Hepatocyte (in vitro differentiated cells): Measurements from ENCODE around the gene WNT3A.

Experiments
- CTCF ChIP-seq: fragments of 200-600 bp; sonication (generic); IDR thresholded peaks from 2 replicates; pipeline ENCODE4 v1.5.1; 2016; ENCODE audit warnings: antibody characterized with exemption, mild to moderate bottlenecking; ENCODE audit not compliant: poor library complexity
- EZH2 ChIP-seq: fragments of 200-600 bp; sonication (generic); IDR thresholded peaks from 2 replicates; pipeline ENCODE4 v1.6.1; 2016; ENCODE audit warnings: antibody characterized with exemption, mild to moderate bottlenecking, borderline replicate concordance
- EZH2phosphoT487 ChIP-seq: fragments of 200-600 bp; sonication (generic); IDR thresholded peaks from one replicate; pipeline ENCODE4 v1.6.1; 2018; ENCODE audit warnings: antibody characterized with exemption, mild to moderate bottlenecking, low read depth, moderate library complexity; ENCODE audit not compliant: unreplicated experiment, severe bottlenecking

- TF ChIP-seq EZH2 = no peak
- TF ChIP-seq CTCF = no peak
- TF ChIP-seq EZH2phosphoT487 = no peak
These were observed 35.7 kb downstream of the WNT3A start for GRCh38 chr1:228042508-228042907.
